Measurements from ENCODE around the gene TANGO2.

TANGO2 gene

GRCh38 chr22:20000246-20001081, 20.4 kb upstream of the TANGO2 start:
- no peak for TF ChIP-seq PAX5 (IDR thresholded peaks at IDR 0.05; ENCODE audit: insufficient read depth, low read length, severe bottlenecking)
- no peak for TF ChIP-seq TAF1 (IDR thresholded peaks at IDR 0.05; ENCODE audit: low read depth, low read length)
- TF ChIP-seq POU2F2 (IDR thresholded peaks at IDR 0.05; ENCODE audit: low read depth, low read length): no peak
- no peak for TF ChIP-seq SPI1 (IDR thresholded peaks at IDR 0.05; ENCODE audit: low read depth, low read length)
- no peak for TF ChIP-seq POLR2A (IDR thresholded peaks at IDR 0.05; ENCODE audit: low read depth, low read length)
- no peak for TF ChIP-seq POLR2AphosphoS5 (IDR thresholded peaks at IDR 0.05; ENCODE audit: low read depth, low read length)
- no peak for DNase-seq (ENCODE audit: insufficient read length, low spot score)
- FAIRE-seq: no peak

GRCh38 chr22:20001082-20001638, 19.8 kb upstream of the TANGO2 start:
- TF ChIP-seq TAF1 (IDR thresholded peaks at IDR 0.05; ENCODE audit: low read depth, low read length): no peak
- TF ChIP-seq POLR2A (IDR thresholded peaks at IDR 0.05; ENCODE audit: low read depth, low read length): no peak
- TF ChIP-seq POLR2AphosphoS5 (IDR thresholded peaks at IDR 0.05; ENCODE audit: low read depth, low read length): no peak
- TF ChIP-seq PAX5 (IDR thresholded peaks at IDR 0.05; ENCODE audit: insufficient read depth, low read length, severe bottlenecking): no peak
- no peak for TF ChIP-seq POU2F2 (IDR thresholded peaks at IDR 0.05; ENCODE audit: low read depth, low read length)
- no peak for TF ChIP-seq SPI1 (IDR thresholded peaks at IDR 0.05; ENCODE audit: low read depth, low read length)
- DNase-seq (ENCODE audit: insufficient read length, low spot score) (no peak), FAIRE-seq (no peak)

- no peak for FAIRE-seq
- no peak for DNase-seq (ENCODE audit: insufficient read length, low spot score)
- TF ChIP-seq PAX5 (IDR thresholded peaks at IDR 0.05; ENCODE audit: insufficient read depth, low read length, severe bottlenecking): no peak
- no peak for TF ChIP-seq SPI1 (IDR thresholded peaks at IDR 0.05; ENCODE audit: low read depth, low read length)
- TF ChIP-seq POLR2A (IDR thresholded peaks at IDR 0.05; ENCODE audit: low read depth, low read length): no peak
- TF ChIP-seq POLR2AphosphoS5 (IDR thresholded peaks at IDR 0.05; ENCODE audit: low read depth, low read length): no peak
- no peak for TF ChIP-seq POU2F2 (IDR thresholded peaks at IDR 0.05; ENCODE audit: low read depth, low read length)
Observed at GRCh38 chr22:20002128-20002527, 18.8 kb upstream of the TANGO2 start.

DNA sequence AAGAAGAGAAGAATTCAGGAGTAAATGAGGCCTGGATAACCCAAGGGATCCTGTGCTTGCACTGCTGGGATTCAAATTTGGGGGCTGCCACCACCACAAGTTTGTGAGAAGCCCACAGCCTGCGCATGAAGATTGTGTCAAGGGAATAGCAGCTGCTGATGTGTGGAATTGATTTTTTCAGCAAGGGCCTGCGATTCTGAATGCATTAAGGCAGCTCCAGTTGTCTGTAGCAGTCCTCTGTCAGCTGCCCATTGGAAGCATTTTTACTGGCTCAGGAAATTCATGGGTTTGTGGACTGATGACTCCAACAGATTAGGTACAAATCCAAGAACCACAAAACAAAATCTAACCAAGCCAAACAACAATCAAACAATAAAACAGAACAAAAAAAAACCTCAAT, 18.3 kb upstream of the TANGO2 start:
- FAIRE-seq: no peak
- no peak for DNase-seq (ENCODE audit: insufficient read length, low spot score)
- no peak for TF ChIP-seq SPI1 (IDR thresholded peaks at IDR 0.05; ENCODE audit: low read depth, low read length)
- no peak for TF ChIP-seq POLR2AphosphoS5 (IDR thresholded peaks at IDR 0.05; ENCODE audit: low read depth, low read length)
- no peak for TF ChIP-seq PAX5 (IDR thresholded peaks at IDR 0.05; ENCODE audit: insufficient read depth, low read length, severe bottlenecking)
- TF ChIP-seq POLR2A (IDR thresholded peaks at IDR 0.05; ENCODE audit: low read depth, low read length): no peak
- TF ChIP-seq POU2F2 (IDR thresholded peaks at IDR 0.05; ENCODE audit: low read depth, low read length): no peak
- TF ChIP-seq TAF1 (IDR thresholded peaks at IDR 0.05; ENCODE audit: low read depth, low read length): no peak

GRCh38 chr22:20003304-20003703, 17.6 kb upstream of the TANGO2 start:
- FAIRE-seq: no peak
- DNase-seq (ENCODE audit: insufficient read length, low spot score): no peak
- TF ChIP-seq POU2F2 (IDR thresholded peaks at IDR 0.05; ENCODE audit: low read depth, low read length) (no peak), POLR2AphosphoS5 (IDR thresholded peaks at IDR 0.05; ENCODE audit: low read depth, low read length) (no peak), TAF1 (IDR thresholded peaks at IDR 0.05; ENCODE audit: low read depth, low read length) (no peak), PAX5 (IDR thresholded peaks at IDR 0.05; ENCODE audit: insufficient read depth, low read length, severe bottlenecking) (no peak), POLR2A (IDR thresholded peaks at IDR 0.05; ENCODE audit: low read depth, low read length) (no peak), SPI1 (IDR thresholded peaks at IDR 0.05; ENCODE audit: low read depth, low read length) (no peak)

- TF ChIP-seq TAF1 (IDR thresholded peaks at IDR 0.05; ENCODE audit: low read depth, low read length): no peak
- no peak for TF ChIP-seq POU2F2 (IDR thresholded peaks at IDR 0.05; ENCODE audit: low read depth, low read length)
- TF ChIP-seq POLR2A (IDR thresholded peaks at IDR 0.05; ENCODE audit: low read depth, low read length): no peak
- no peak for TF ChIP-seq PAX5 (IDR thresholded peaks at IDR 0.05; ENCODE audit: insufficient read depth, low read length, severe bottlenecking)
- no peak for TF ChIP-seq SPI1 (IDR thresholded peaks at IDR 0.05; ENCODE audit: low read depth, low read length)
- TF ChIP-seq POLR2AphosphoS5 (IDR thresholded peaks at IDR 0.05; ENCODE audit: low read depth, low read length): no peak
- FAIRE-seq (no peak), DNase-seq (ENCODE audit: insufficient read length, low spot score) (no peak)
Observed at GRCh38 chr22:20004464-20004863, 16.4 kb upstream of the TANGO2 start.

- DNase-seq (ENCODE audit: insufficient read length, low spot score): no peak
- TF ChIP-seq POU2F2 (IDR thresholded peaks at IDR 0.05; ENCODE audit: low read depth, low read length) (no peak), PAX5 (IDR thresholded peaks at IDR 0.05; ENCODE audit: insufficient read depth, low read length, severe bottlenecking) (no peak), POLR2AphosphoS5 (IDR thresholded peaks at IDR 0.05; ENCODE audit: low read depth, low read length) (no peak), TAF1 (IDR thresholded peaks at IDR 0.05; ENCODE audit: low read depth, low read length) (no peak)
- no peak for FAIRE-seq
Observed at GRCh38 chr22:20008221-20008995, 12.5 kb upstream of the TANGO2 start.

DNA sequence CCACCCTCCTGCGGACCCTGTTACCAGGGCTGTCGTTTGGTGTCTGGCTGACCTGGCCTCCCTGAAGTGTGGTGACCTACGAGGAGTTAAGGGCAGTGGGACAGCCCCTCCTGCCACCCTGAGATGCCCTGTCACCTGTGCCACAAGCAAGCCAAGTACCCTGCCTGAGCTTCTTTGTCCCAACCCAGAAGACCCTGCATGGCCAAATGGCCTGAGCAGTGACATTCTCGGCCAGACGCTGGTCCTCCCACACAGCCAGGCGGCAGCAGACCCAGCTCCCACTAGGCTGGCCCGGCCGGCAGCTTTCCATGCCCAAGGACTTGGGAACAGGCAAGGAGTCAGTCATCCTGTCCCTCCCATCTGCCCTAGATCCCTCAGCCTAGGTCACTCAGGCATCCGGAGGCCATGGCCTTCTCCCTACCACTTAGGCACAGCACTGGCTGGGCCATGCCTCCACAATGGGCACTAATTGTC, 11.9 kb upstream of the TANGO2 start:
- TF ChIP-seq POU2F2 (IDR thresholded peaks at IDR 0.05; ENCODE audit: low read depth, low read length) (no peak), POLR2A (IDR thresholded peaks at IDR 0.05; ENCODE audit: low read depth, low read length) (no peak), PAX5 (IDR thresholded peaks at IDR 0.05; ENCODE audit: insufficient read depth, low read length, severe bottlenecking) (no peak), POLR2AphosphoS5 (IDR thresholded peaks at IDR 0.05; ENCODE audit: low read depth, low read length) (no peak), TAF1 (IDR thresholded peaks at IDR 0.05; ENCODE audit: low read depth, low read length) (no peak), SPI1 (IDR thresholded peaks at IDR 0.05; ENCODE audit: low read depth, low read length) (no peak)
- FAIRE-seq (no peak), DNase-seq (ENCODE audit: insufficient read length, low spot score) (no peak)
